ENCODE data around the gene RARRES1. TPM values are rescaled to one million over a fixed set of nuclear protein-coding genes. Genes with fewer than 3 reads are reported as not detected.

Gene RARRES1
- total and polyA plus RNA-seq, 7 donors, result 6.4 to 208 (median 14.6) TPM

GRCh38 chr3:158773845-158774830 is 41.9 kb upstream of the RARRES1 start:
- H3K27ac ChIP-seq, result peak overlapping the region; percentile 20 to 57 (median 55)
- H3K36me3 ChIP-seq, result no peaks in the 10 kb centered on the region
- H3K27me3 ChIP-seq, result no peaks in the 10 kb centered on the region
- H3K4me1 ChIP-seq, result peaks cover 0 to 89% (median 80%) of the 10 kb centered on the region in 4 donors
- H3K4me3 ChIP-seq, result no peak overlapping the region
- DNase-seq, result no peak
- H3K9me3 ChIP-seq, result no peaks in the 10 kb centered on the region
- WGBS, 2 donors, result 60 to 74% methylated on average over 7 of the region's 7 CpGs
- intact Hi-C loops (cut with DNase I), result no loop called here
- TF ChIP-seq POLR2A (IDR thresholded peaks at IDR 0.05) (no peak), POLR2AphosphoS5 (IDR thresholded peaks at IDR 0.05) (peak; percentile 48 to 77 (median 59)), EP300 (IDR thresholded peaks at IDR 0.05) (peak in 2 of 4 donors; percentile 74 to 87)

GRCh38 chr3:158773166-158773565 is 40.9 kb upstream of the RARRES1 start:
- Histone ChIP-seq H3K4me1 (peaks cover 0 to 97% (median 87%) of the 10 kb centered on the region in 4 donors), H3K27ac (peak overlapping the region in 2 of 4 donors; percentile 56 to 57), H3K36me3 (no peaks in the 10 kb centered on the region), H3K27me3 (no peaks in the 10 kb centered on the region), H3K4me3 (no peak overlapping the region), H3K9me3 (no peaks in the 10 kb centered on the region)
- intact Hi-C loops (cut with DNase I), result no loop called here
- no peak for DNase-seq
- TF ChIP-seq POLR2A (IDR thresholded peaks at IDR 0.05), result no peak
- TF ChIP-seq CTCF (IDR thresholded peaks at IDR 0.05), result no peak
- TF ChIP-seq EP300 (IDR thresholded peaks at IDR 0.05), result no peak
- no peak for TF ChIP-seq POLR2AphosphoS5 (IDR thresholded peaks at IDR 0.05)

- Histone ChIP-seq H3K4me3 (no peak overlapping the region), H3K27me3 (no peaks in the 10 kb centered on the region), H3K27ac (peak overlapping the region in 3 of 4 donors; percentile 77 to 80 (median 77)), H3K4me1 (peaks cover 0 to 97% (median 89%) of the 10 kb centered on the region in 4 donors), H3K36me3 (no peaks in the 10 kb centered on the region), H3K9me3 (no peaks in the 10 kb centered on the region)
- DNase-seq, result no peak
- intact Hi-C loops (cut with DNase I), result no loop called here
- no peak for TF ChIP-seq CTCF (IDR thresholded peaks at IDR 0.05)
- TF ChIP-seq POLR2A (IDR thresholded peaks at IDR 0.05), result no peak
- no peak for TF ChIP-seq EP300 (IDR thresholded peaks at IDR 0.05)
- TF ChIP-seq POLR2AphosphoS5 (IDR thresholded peaks at IDR 0.05), result no peak
- 25 to 65% methylated on average over 3 of the region's 3 CpGs for WGBS, 2 donors
Observed at GRCh38 chr3:158771982-158772381, 39.7 kb upstream of the RARRES1 start.

GRCh38 chr3:158771577-158771976 is 39.3 kb upstream of the RARRES1 start:
- peaks cover 0 to 97% (median 93%) of the 10 kb centered on the region in 4 donors for H3K4me1 ChIP-seq
- intact Hi-C loops (cut with DNase I), result no loop called here
- H3K27me3 ChIP-seq, result no peaks in the 10 kb centered on the region
- H3K27ac ChIP-seq, result peak overlapping the region in 3 of 4 donors; percentile 77 to 80 (median 77)
- TF ChIP-seq CTCF (IDR thresholded peaks at IDR 0.05) (no peak), EP300 (IDR thresholded peaks at IDR 0.05) (no peak), POLR2A (IDR thresholded peaks at IDR 0.05) (no peak), POLR2AphosphoS5 (IDR thresholded peaks at IDR 0.05) (no peak)
- no peak overlapping the region for H3K4me3 ChIP-seq
- H3K9me3 ChIP-seq, result no peaks in the 10 kb centered on the region
- WGBS, 2 donors, result 40 to 95% methylated on average over 1 of the region's 1 CpG
- H3K36me3 ChIP-seq, result no peaks in the 10 kb centered on the region
- DNase-seq, result no peak

GRCh38 chr3:158770741-158771350 is 38.6 kb upstream of the RARRES1 start:
- H3K36me3 ChIP-seq, result no peaks in the 10 kb centered on the region
- DNase-seq, result no peak
- H3K4me3 ChIP-seq, result no peak overlapping the region
- peak overlapping the region; percentile 45 to 80 (median 77) for H3K27ac ChIP-seq
- 93 to 96% methylated on average over 4 of the region's 4 CpGs for WGBS, 2 donors
- no peaks in the 10 kb centered on the region for H3K27me3 ChIP-seq
- H3K9me3 ChIP-seq, result no peaks in the 10 kb centered on the region
- peaks cover 0 to 98% (median 95%) of the 10 kb centered on the region in 4 donors for H3K4me1 ChIP-seq
- TF ChIP-seq POLR2A (IDR thresholded peaks at IDR 0.05) (no peak), POLR2AphosphoS5 (IDR thresholded peaks at IDR 0.05) (no peak), EP300 (IDR thresholded peaks at IDR 0.05) (no peak), CTCF (IDR thresholded peaks at IDR 0.05) (no peak)
- intact Hi-C loops (cut with DNase I), result no loop called here

Measured in sigmoid colon (tissue), 7 donors.